Bronchial epithelial cell (primary cell): ENCODE results near the gene GTF2B. TPM values are rescaled to one million over a fixed set of nuclear protein-coding genes. Genes with fewer than 3 reads are reported as not detected.
"Not testable (repeated sequence)": the region's sequence is repeated elsewhere in the genome, so short reads cannot be mapped to it uniquely, and the experiment has no call there.

Experiments used
- DNase-seq: peaks from one replicate; pipeline ENCODE4 v3.0.0-alpha.2; 2010; ENCODE audit warnings: low read depth
- FAIRE-seq: peaks from 2 replicates; lab custom pipeline; 2011; peaks lifted over from hg19 to GRCh38; lab: Jason Lieb, UNC
- H3K27me3 ChIP-seq: 2 replicates; pipeline ENCODE4 v1.5.1; 2011; ENCODE audit warnings: low read length; ENCODE audit not compliant: control insufficient read depth, insufficient read depth
- H3K36me3 ChIP-seq: 2 replicates; pipeline ENCODE4 v1.5.1; 2011; ENCODE audit warnings: low read length; ENCODE audit not compliant: control insufficient read depth, insufficient read depth
- H3K4me3 ChIP-seq: 2 replicates; pipeline ENCODE4 v1.5.1; 2011; ENCODE audit warnings: mild to moderate bottlenecking, low read depth, low read length, control low read depth
- CTCF ChIP-seq: IDR thresholded peaks from 2 replicates; pipeline ENCODE4 v1.5.1; 2011; ENCODE audit warnings: mild to moderate bottlenecking, moderate library complexity, low read length, control low read depth, inconsistent platforms; ENCODE audit not compliant: insufficient read depth, severe bottlenecking
- total RNA-seq: library from RNA; depleted of rRNA; stranded (reverse); fragments of >200 nt; gene quantifications from 2 replicates; pipeline ENCODE4 v1.2.1, GENCODE V29; 2014

GTF2B gene
- 38.0 and 40.8 TPM in 2 replicates for total RNA-seq

GRCh38 chr1:88891318-88891950 is at the start of gene GTF2B:
Gene GTF2B (minus strand): TSS chr1:88891567. CDS start chr1:88891499, 68 bp downstream.
- no peak for TF ChIP-seq CTCF
- Histone ChIP-seq H3K27me3 (no peaks in the 10 kb centered on the region), H3K36me3 (no peaks in the 10 kb centered on the region), H3K4me3 (peak within 1 kb of the TSS; percentile 80)
- peak; percentile 90 for DNase-seq
- peak; percentile 94 for FAIRE-seq

- not testable (repeated sequence) for H3K27me3 ChIP-seq, H3K36me3 ChIP-seq, FAIRE-seq, DNase-seq, H3K4me3 ChIP-seq
Observed at GRCh38 chr1:88938528-88938927, 47.2 kb upstream of the GTF2B start.

GRCh38 chr1:88936760-88937342 is 45.5 kb upstream of the GTF2B start:
- no peak for FAIRE-seq
- DNase-seq, result no peak
- H3K27me3 ChIP-seq, result no peaks in the 10 kb centered on the region
- no peak for TF ChIP-seq CTCF
- H3K36me3 ChIP-seq, result peaks cover 7% of the 10 kb centered on the region
- H3K4me3 ChIP-seq, result no peak overlapping the region

GRCh38 chr1:88936223-88936523 is 44.8 kb upstream of the GTF2B start:
- no peak for TF ChIP-seq CTCF
- DNase-seq (no peak), FAIRE-seq (no peak)
- Histone ChIP-seq H3K27me3 (no peaks in the 10 kb centered on the region), H3K36me3 (peaks cover 7% of the 10 kb centered on the region), H3K4me3 (no peak overlapping the region)

- H3K36me3 ChIP-seq, result peaks cover 7% of the 10 kb centered on the region
- no peak for FAIRE-seq
Observed at GRCh38 chr1:88935522-88936222, 44.3 kb upstream of the GTF2B start.

GRCh38 chr1:88930176-88930575 is 38.8 kb upstream of the GTF2B start:
- not testable (repeated sequence) for H3K27me3 ChIP-seq, DNase-seq, H3K36me3 ChIP-seq, FAIRE-seq, H3K4me3 ChIP-seq

More at GRCh38 chr1:88935522-88936222, 44.3 kb upstream of the GTF2B start:
- TF ChIP-seq CTCF, result peak; percentile 44
- Histone ChIP-seq H3K27me3 (no peaks in the 10 kb centered on the region), H3K4me3 (no peak overlapping the region)
- DNase-seq, result peak; percentile 39
